HG03103 (cell line): ENCODE data around the gene ELMO3.

ENCODE experiments used
- ATAC-seq: cut with Tn5 transposase; IDR thresholded peaks from one replicate; pipeline ENCODE4 v1.9.1; 2021; ENCODE audit warnings: low read depth; ENCODE audit not compliant: unreplicated experiment

The ELMO3 gene

DNA sequence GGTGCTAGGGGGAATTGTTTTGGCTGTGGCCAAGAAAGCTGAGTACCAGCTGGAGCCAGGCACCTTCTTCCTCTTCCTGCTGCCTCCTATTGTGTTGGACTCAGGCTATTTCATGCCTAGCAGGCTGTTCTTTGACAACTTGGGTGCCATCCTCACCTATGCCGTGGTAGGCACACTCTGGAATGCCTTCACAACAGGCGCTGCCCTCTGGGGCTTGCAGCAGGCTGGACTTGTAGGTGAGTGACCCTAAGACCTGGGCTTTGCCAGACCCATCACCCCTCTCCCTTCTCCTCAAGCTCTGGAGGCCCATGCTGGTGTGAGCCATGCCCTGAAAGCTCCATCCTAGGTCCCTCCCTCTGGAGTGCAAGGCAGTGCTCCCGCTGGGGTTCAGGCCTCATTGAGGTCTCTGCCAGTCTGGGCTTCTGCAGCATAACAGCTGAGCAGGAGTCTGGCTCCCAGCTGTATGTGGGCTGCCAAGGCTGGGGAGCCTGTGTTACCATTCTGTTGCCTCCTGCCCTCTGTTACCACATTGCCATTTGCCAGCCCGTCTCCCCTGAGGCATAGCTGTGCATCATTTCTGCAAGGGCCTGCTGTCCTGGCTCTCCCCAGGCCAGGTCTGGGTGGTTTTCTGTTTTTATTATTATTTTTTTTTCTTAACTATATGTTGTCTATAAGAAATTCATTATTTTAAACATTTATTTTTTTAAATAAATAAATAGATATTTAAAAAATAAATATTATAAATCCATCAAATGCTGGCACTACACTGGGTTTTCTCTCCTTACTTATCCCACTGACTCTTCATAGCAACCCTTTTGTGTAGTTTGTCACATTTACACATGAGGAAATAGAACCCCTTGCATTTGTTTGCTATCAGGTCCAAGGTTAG is 53.9 kb downstream of the ELMO3 start:
- ATAC-seq: no peak
